Nephron (organoid): ENCODE results near the gene TNS3.

ENCODE experiments used
- H3K27ac Mint-ChIP-seq, 3 experiments: 2 replicates each; pipeline ENCODE4 v1.8.0; 2020; ENCODE audit warnings: mixed read lengths in 3 of 3, mild to moderate bottlenecking in 2 of 3, moderate library complexity in 1 of 3
- H3K27me3 Mint-ChIP-seq: 2 replicates; pipeline ENCODE4 v1.8.0; 2021; ENCODE audit warnings: low read depth, mild to moderate bottlenecking, moderate library complexity, mixed read lengths
- H3K36me3 Mint-ChIP-seq: 2 replicates; pipeline ENCODE4 v1.8.0; 2020; ENCODE audit warnings: low read depth, mixed read lengths
- H3K4me1 Mint-ChIP-seq: 2 replicates; pipeline ENCODE4 v1.8.0; 2020; ENCODE audit warnings: mixed read lengths
- H3K4me3 Mint-ChIP-seq, 3 experiments: 2 replicates each; pipeline ENCODE4 v1.8.0; 2020; ENCODE audit warnings: mild to moderate bottlenecking in 3 of 3, mixed read lengths in 3 of 3, moderate library complexity in 2 of 3
- H3K9me3 Mint-ChIP-seq: 2 replicates; pipeline ENCODE4 v1.8.0; 2020; ENCODE audit warnings: mixed read lengths
- CTCF ChIP-seq, 3 experiments: fragments of 200-600 bp; sonication (generic); IDR thresholded peaks; one replicate each; pipeline ENCODE4 v1.5.0; 2021; ENCODE audit warnings: antibody characterized with exemption in 3 of 3; ENCODE audit not compliant: unreplicated experiment in 3 of 3

The TNS3 gene

GRCh38 chr7:47565640-47566250, 16.2 kb downstream of the TNS3 start:
- Mint-ChIP-seq H3K36me3 (peaks cover 23% of the 10 kb centered on the region), H3K27me3 (no peaks in the 10 kb centered on the region), H3K27ac (peak overlapping the region; percentile 78 to 100 (median 83)), H3K4me3 (no peak overlapping the region), H3K4me1 (peaks cover 38% of the 10 kb centered on the region), H3K9me3 (no peaks in the 10 kb centered on the region)
- TF ChIP-seq CTCF (IDR thresholded peaks at IDR 0.05; ENCODE audit: unreplicated experiment in 3 of 3) = no peak

GRCh38 chr7:47563521-47563920, 18.4 kb downstream of the TNS3 start:
- Mint-ChIP-seq H3K36me3 (peaks cover 22% of the 10 kb centered on the region), H3K4me1 (peaks cover 30% of the 10 kb centered on the region), H3K9me3 (no peaks in the 10 kb centered on the region), H3K27ac (peak overlapping the region in 2 of 3 experiments; percentile 13 to 37), H3K4me3 (no peak overlapping the region), H3K27me3 (no peaks in the 10 kb centered on the region)
- no peak for TF ChIP-seq CTCF (IDR thresholded peaks at IDR 0.05; ENCODE audit: unreplicated experiment in 3 of 3)

- Mint-ChIP-seq H3K27me3 (no peaks in the 10 kb centered on the region), H3K4me1 (peaks cover 32% of the 10 kb centered on the region), H3K9me3 (no peaks in the 10 kb centered on the region), H3K4me3 (no peak overlapping the region), H3K27ac (peak overlapping the region in 1 of 3 experiments; percentile 59), H3K36me3 (peaks cover 25% of the 10 kb centered on the region)
- TF ChIP-seq CTCF (IDR thresholded peaks at IDR 0.05; ENCODE audit: unreplicated experiment in 3 of 3) = no peak
These were observed 20.0 kb downstream of the TNS3 start for GRCh38 chr7:47561715-47562446.

- H3K36me3 Mint-ChIP-seq = peaks cover 33% of the 10 kb centered on the region
- H3K4me3 Mint-ChIP-seq = peak overlapping the region in 1 of 3 experiments; percentile 51
- TF ChIP-seq CTCF (IDR thresholded peaks at IDR 0.05; ENCODE audit: unreplicated experiment in 3 of 3) = no peak
- peak overlapping the region in 1 of 3 experiments; percentile 35 for H3K27ac Mint-ChIP-seq
- H3K27me3 Mint-ChIP-seq = no peaks in the 10 kb centered on the region
- H3K4me1 Mint-ChIP-seq = peaks cover 32% of the 10 kb centered on the region
- H3K9me3 Mint-ChIP-seq = no peaks in the 10 kb centered on the region
These were observed 22.3 kb downstream of the TNS3 start for GRCh38 chr7:47559306-47560220.

GRCh38 chr7:47557694-47558670, 23.9 kb downstream of the TNS3 start:
- no peak for TF ChIP-seq CTCF (IDR thresholded peaks at IDR 0.05; ENCODE audit: unreplicated experiment in 3 of 3)
- Mint-ChIP-seq H3K9me3 (peaks cover 6% of the 10 kb centered on the region), H3K36me3 (peaks cover 37% of the 10 kb centered on the region), H3K4me1 (peaks cover 32% of the 10 kb centered on the region), H3K27me3 (no peaks in the 10 kb centered on the region), H3K27ac (peak overlapping the region; percentile 33 to 90 (median 88)), H3K4me3 (no peak overlapping the region)
